CD8-positive, alpha-beta memory T cell (primary cell): ENCODE measurements around the gene NKG7. TPM values are rescaled to one million over a fixed set of nuclear protein-coding genes. Genes with fewer than 3 reads are reported as not detected.

Experiments used
- polyA plus RNA-seq: library from polyadenylated mRNA; unstranded; fragments of 300-500 nt; fragmentation: Illumina TruSeq; gene quantifications from one replicate; pipeline ENCODE4 v1.2.3, GENCODE V29; 2021
- total RNA-seq, 2 experiments: library from RNA; stranded (reverse); gene quantifications; one replicate each; pipeline ENCODE4 v1.2.3, GENCODE V29; 2021

NKG7 gene
- total and polyA plus RNA-seq, 3 experiments from 2014 or later = 866 to 2,087 (median 901) TPM

Other genes with a start within 250 kb of the NKG7 start
- gene SIGLEC9, start 247.7 kb downstream of the NKG7 start, total RNA-seq = under 1 TPM; 0.46 to 0.93 TPM
- 3.6 TPM for gene SIGLEC9, start 247.7 kb downstream of the NKG7 start, polyA plus RNA-seq
- under 1 TPM; 0.42 to 0.46 TPM for gene SIGLEC7, start 230.4 kb downstream of the NKG7 start, total RNA-seq
- 2.5 TPM for gene SIGLEC7, start 230.4 kb downstream of the NKG7 start, polyA plus RNA-seq
- under 1 TPM; 0.47 to 0.70 TPM for gene CD33, start 147.6 kb downstream of the NKG7 start, total RNA-seq
- gene CD33, start 147.6 kb downstream of the NKG7 start, polyA plus RNA-seq = not detected
- not detected for gene SIGLECL1, start 121.6 kb downstream of the NKG7 start, total RNA-seq
- not detected for gene SIGLECL1, start 121.6 kb downstream of the NKG7 start, polyA plus RNA-seq
- gene IGLON5, start 61.0 kb downstream of the NKG7 start, total RNA-seq = under 1 TPM; 0.09 TPM
- not detected for gene IGLON5, start 61.0 kb downstream of the NKG7 start, polyA plus RNA-seq
- 1 to 10 TPM; 3.3 to 3.6 TPM for gene VSIG10L, start 30.5 kb downstream of the NKG7 start, total RNA-seq
- 0.29 TPM for gene VSIG10L, start 30.5 kb downstream of the NKG7 start, polyA plus RNA-seq
- gene ETFB, start 6.3 kb downstream of the NKG7 start, total RNA-seq = 100 to 1,000 TPM; 122 to 124 TPM
- 80.0 TPM for gene ETFB, start 6.3 kb downstream of the NKG7 start, polyA plus RNA-seq
- 10 to 100 TPM; 24.9 to 25.0 TPM for gene CLDND2, start 3.7 kb downstream of the NKG7 start, total RNA-seq
- 1.5 TPM for gene CLDND2, start 3.7 kb downstream of the NKG7 start, polyA plus RNA-seq
- gene LIM2, start 15.3 kb upstream of the NKG7 start, total RNA-seq = under 1 TPM; 0.66 to 0.93 TPM
- gene LIM2, start 15.3 kb upstream of the NKG7 start, polyA plus RNA-seq = 0.38 TPM
- gene C19orf84, start 17.9 kb upstream of the NKG7 start, total RNA-seq = not detected
- not detected for gene C19orf84, start 17.9 kb upstream of the NKG7 start, polyA plus RNA-seq
- gene SIGLEC10, start 45.0 kb upstream of the NKG7 start, total RNA-seq = 1 to 10 TPM; 2.4 to 2.9 TPM
- 1.1 TPM for gene SIGLEC10, start 45.0 kb upstream of the NKG7 start, polyA plus RNA-seq
- gene SIGLEC8, start 85.8 kb upstream of the NKG7 start, total RNA-seq = not detected
- not detected for gene SIGLEC8, start 85.8 kb upstream of the NKG7 start, polyA plus RNA-seq
- not detected for gene CEACAM18, start 105.9 kb upstream of the NKG7 start, total RNA-seq
- gene CEACAM18, start 105.9 kb upstream of the NKG7 start, polyA plus RNA-seq = not detected
- 1 to 10 TPM in 1 of 2 experiments, under 1 TPM in 1; 0.60 to 1.0 TPM for gene SIGLEC12, start 129.1 kb upstream of the NKG7 start, total RNA-seq
- 0.31 TPM for gene SIGLEC12, start 129.1 kb upstream of the NKG7 start, polyA plus RNA-seq
- gene SIGLEC6, start 159.0 kb upstream of the NKG7 start, total RNA-seq = not detected
- gene SIGLEC6, start 159.0 kb upstream of the NKG7 start, polyA plus RNA-seq = not detected
- 10 to 100 TPM in 1 of 2 experiments, 1 to 10 TPM in 1; 10.0 to 11.6 TPM for gene ZNF175, start 198.6 kb upstream of the NKG7 start, total RNA-seq
- gene ZNF175, start 198.6 kb upstream of the NKG7 start, polyA plus RNA-seq = 3.2 TPM